WTC11 (cell line): Measurements from ENCODE around the gene NUAK1.

Experiments used
- CREM ChIP-seq: sonication (generic); formaldehyde crosslinking; IDR thresholded peaks from 2 replicates; pipeline ENCODE4 v1.8.1; 2022; ENCODE audit warnings: mild to moderate bottlenecking, missing genetic modification reagents, moderate library complexity
- FOXJ3 ChIP-seq: sonication (generic); formaldehyde crosslinking; IDR thresholded peaks from 2 replicates; pipeline ENCODE4 v1.9.0; 2021; ENCODE audit warnings: missing genetic modification reagents, mild to moderate bottlenecking, borderline replicate concordance
- JUN ChIP-seq: sonication (generic); formaldehyde crosslinking; IDR thresholded peaks from 2 replicates; pipeline ENCODE4 v1.8.0; 2023; ENCODE audit warnings: mild to moderate bottlenecking, missing genetic modification reagents
- SP1 ChIP-seq: sonication (generic); formaldehyde crosslinking; conservative IDR thresholded peaks from 2 replicates; pipeline ENCODE4 v1.8.1; 2022; ENCODE audit warnings: missing genetic modification reagents
- TEAD1 ChIP-seq: sonication (generic); formaldehyde crosslinking; IDR thresholded peaks from 2 replicates; pipeline ENCODE4 v1.8.0; 2022; ENCODE audit warnings: mild to moderate bottlenecking, missing genetic modification reagents
- TF ChIP-seq, protein P1 (sequence below): fragments of 200-600 bp; IDR thresholded peaks from 2 replicates; pipeline ENCODE4 v1.8.0; 2022; ENCODE audit warnings: antibody characterized with exemption
- TF ChIP-seq, protein P2 (sequence below): sonication (generic); formaldehyde crosslinking; IDR thresholded peaks from 2 replicates; pipeline ENCODE4 v1.8.0; 2022; ENCODE audit warnings: mild to moderate bottlenecking, missing genetic modification reagents
- TF ChIP-seq, protein P3 (sequence below): sonication (generic); formaldehyde crosslinking; IDR thresholded peaks from 2 replicates; pipeline ENCODE4 v1.8.1; 2023; ENCODE audit warnings: mild to moderate bottlenecking, missing genetic modification reagents, moderate library complexity
- TF ChIP-seq, protein P4 (sequence below): fragments of 250-450 bp; sonication (Bioruptor Pico); IDR thresholded peaks from 2 replicates; pipeline ENCODE4 v1.9.0; 2021; ENCODE audit warnings: moderate library complexity, mild to moderate bottlenecking, inconsistent platforms, borderline replicate concordance

DNA sequence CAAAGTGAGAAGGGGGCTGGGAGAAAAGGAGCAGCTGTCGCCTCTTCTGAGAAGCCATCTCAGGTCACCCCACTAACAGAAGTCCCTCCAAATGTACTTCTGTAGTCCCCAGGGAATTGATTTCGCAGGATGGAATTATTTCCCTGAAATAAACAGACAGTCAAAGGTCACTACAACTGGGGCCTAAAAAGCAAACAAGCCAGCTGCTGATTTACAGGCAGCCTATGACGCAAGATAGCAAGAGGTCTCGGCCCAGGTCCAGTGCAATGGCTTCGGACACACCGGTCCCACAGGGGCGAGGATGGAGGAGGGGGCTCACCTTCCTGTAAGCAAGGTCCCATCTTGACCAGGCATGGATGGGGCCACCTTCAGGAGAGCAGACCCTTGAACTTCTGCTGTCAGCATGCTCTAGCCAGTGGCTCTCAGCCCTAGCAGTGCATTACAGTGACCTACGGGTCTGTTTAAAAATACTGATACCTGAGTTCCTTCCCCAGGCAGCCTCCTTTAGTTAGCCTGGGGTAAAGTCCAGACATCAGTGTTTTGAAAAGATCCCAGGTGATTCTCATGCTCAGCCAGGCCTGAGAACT lies 18.1 kb downstream of the NUAK1 start:
- TF ChIP-seq, protein P1, sequence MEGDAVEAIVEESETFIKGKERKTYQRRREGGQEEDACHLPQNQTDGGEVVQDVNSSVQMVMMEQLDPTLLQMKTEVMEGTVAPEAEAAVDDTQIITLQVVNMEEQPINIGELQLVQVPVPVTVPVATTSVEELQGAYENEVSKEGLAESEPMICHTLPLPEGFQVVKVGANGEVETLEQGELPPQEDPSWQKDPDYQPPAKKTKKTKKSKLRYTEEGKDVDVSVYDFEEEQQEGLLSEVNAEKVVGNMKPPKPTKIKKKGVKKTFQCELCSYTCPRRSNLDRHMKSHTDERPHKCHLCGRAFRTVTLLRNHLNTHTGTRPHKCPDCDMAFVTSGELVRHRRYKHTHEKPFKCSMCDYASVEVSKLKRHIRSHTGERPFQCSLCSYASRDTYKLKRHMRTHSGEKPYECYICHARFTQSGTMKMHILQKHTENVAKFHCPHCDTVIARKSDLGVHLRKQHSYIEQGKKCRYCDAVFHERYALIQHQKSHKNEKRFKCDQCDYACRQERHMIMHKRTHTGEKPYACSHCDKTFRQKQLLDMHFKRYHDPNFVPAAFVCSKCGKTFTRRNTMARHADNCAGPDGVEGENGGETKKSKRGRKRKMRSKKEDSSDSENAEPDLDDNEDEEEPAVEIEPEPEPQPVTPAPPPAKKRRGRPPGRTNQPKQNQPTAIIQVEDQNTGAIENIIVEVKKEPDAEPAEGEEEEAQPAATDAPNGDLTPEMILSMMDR: no peak
- TF ChIP-seq JUN (no peak), FOXJ3 (CRISPR knock-in tag) (no peak), SP1 (CRISPR knock-in tag) (no peak), CREM (CRISPR knock-in tag) (no peak), TEAD1 (CRISPR knock-in tag) (no peak)
- TF ChIP-seq, protein P2, sequence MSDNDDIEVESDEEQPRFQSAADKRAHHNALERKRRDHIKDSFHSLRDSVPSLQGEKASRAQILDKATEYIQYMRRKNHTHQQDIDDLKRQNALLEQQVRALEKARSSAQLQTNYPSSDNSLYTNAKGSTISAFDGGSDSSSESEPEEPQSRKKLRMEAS (CRISPR knock-in tag): no peak
- TF ChIP-seq, protein P3, sequence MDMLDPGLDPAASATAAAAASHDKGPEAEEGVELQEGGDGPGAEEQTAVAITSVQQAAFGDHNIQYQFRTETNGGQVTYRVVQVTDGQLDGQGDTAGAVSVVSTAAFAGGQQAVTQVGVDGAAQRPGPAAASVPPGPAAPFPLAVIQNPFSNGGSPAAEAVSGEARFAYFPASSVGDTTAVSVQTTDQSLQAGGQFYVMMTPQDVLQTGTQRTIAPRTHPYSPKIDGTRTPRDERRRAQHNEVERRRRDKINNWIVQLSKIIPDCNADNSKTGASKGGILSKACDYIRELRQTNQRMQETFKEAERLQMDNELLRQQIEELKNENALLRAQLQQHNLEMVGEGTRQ: no peak
- TF ChIP-seq, protein P4, sequence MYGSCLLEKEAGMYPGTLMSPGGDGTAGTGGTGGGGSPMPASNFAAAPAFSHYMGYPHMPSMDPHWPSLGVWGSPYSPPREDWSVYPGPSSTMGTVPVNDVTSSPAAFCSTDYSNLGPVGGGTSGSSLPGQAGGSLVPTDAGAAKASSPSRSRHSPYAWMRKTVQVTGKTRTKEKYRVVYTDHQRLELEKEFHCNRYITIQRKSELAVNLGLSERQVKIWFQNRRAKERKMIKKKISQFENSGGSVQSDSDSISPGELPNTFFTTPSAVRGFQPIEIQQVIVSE: no peak
